DOHH2 (cell line): Measurements from ENCODE around the gene HOXB3.
A peak's percentile ranks its signal among the peaks of the same experiment; 100 is the strongest.

Experiments used
- H3F3A ChIP-seq: fragments of 200-600 bp; sonication (generic), shearing (Covaris generic); 2 replicates; pipeline ENCODE4 v1.6.0; 2016; ENCODE audit warnings: antibody characterized with exemption, mild to moderate bottlenecking; ENCODE audit not compliant: control insufficient read depth, insufficient read depth
- H3K27ac ChIP-seq: fragments of 200-600 bp; sonication (generic); 2 replicates; pipeline ENCODE4 v1.5.1; 2014; ENCODE audit warnings: low read depth, mild to moderate bottlenecking, low read length, moderate library complexity
- H3K27me3 ChIP-seq: fragments of 200-600 bp; sonication (generic); 2 replicates; pipeline ENCODE4 v1.6.1; 2014; ENCODE audit warnings: mild to moderate bottlenecking, low read length, mixed read lengths; ENCODE audit not compliant: control insufficient read depth
- H3K36me3 ChIP-seq: fragments of 200-600 bp; sonication (generic); 2 replicates; pipeline ENCODE4 v1.6.1; 2014; ENCODE audit warnings: mild to moderate bottlenecking, low read length, moderate library complexity, mixed read lengths; ENCODE audit not compliant: control insufficient read depth
- H3K4me1 ChIP-seq: fragments of 200-600 bp; sonication (generic); 2 replicates; pipeline ENCODE4 v1.6.1; 2014; ENCODE audit warnings: mild to moderate bottlenecking, low read length, mixed read lengths; ENCODE audit not compliant: control insufficient read depth
- H3K4me2 ChIP-seq: fragments of 200-600 bp; sonication (generic); 2 replicates; pipeline ENCODE4 v1.6.0; 2014; ENCODE audit warnings: mild to moderate bottlenecking, low read length, moderate library complexity
- H3K4me3 ChIP-seq: fragments of 200-600 bp; sonication (generic); 2 replicates; pipeline ENCODE4 v1.5.1; 2014; ENCODE audit warnings: mild to moderate bottlenecking, low read length, mixed read lengths
- H3K79me2 ChIP-seq: fragments of 200-600 bp; sonication (generic); 2 replicates; pipeline ENCODE4 v1.6.1; 2014; ENCODE audit warnings: mild to moderate bottlenecking, low read length, mixed read lengths; ENCODE audit not compliant: control insufficient read depth
- H3K9me2 ChIP-seq: fragments of 200-600 bp; sonication (generic); replicated peaks from 2 replicates; pipeline ENCODE4 v1.6.1; 2014; ENCODE audit warnings: mild to moderate bottlenecking, low read length, mixed read lengths; ENCODE audit not compliant: control insufficient read depth
- H3K9me3 ChIP-seq: fragments of 200-600 bp; sonication (generic); 2 replicates; pipeline ENCODE4 v1.6.1; 2014; ENCODE audit warnings: antibody characterized with exemption, low read length, mixed read lengths; ENCODE audit not compliant: control insufficient read depth, insufficient read depth
- H4K20me1 ChIP-seq: fragments of 200-600 bp; sonication (generic); 2 replicates; pipeline ENCODE4 v1.6.0; 2014; ENCODE audit warnings: low read depth, mild to moderate bottlenecking, antibody characterized with exemption, low read length, moderate library complexity; ENCODE audit not compliant: control insufficient read depth, insufficient read depth
- EZH2phosphoT487 ChIP-seq: fragments of 200-600 bp; sonication (generic); IDR thresholded peaks from 2 replicates; pipeline ENCODE4 v1.6.1; 2017; ENCODE audit warnings: borderline replicate concordance, mild to moderate bottlenecking, antibody characterized with exemption, low read length, moderate library complexity, mixed read lengths
- TF ChIP-seq, protein P1 (sequence below): fragments of 200-600 bp; sonication (generic); IDR thresholded peaks from one replicate; pipeline ENCODE4 v1.5.1; 2014; ENCODE audit warnings: antibody characterized with exemption, mild to moderate bottlenecking, low read depth, low read length; ENCODE audit not compliant: poor library complexity, severe bottlenecking

HOXB3 gene

DNA sequence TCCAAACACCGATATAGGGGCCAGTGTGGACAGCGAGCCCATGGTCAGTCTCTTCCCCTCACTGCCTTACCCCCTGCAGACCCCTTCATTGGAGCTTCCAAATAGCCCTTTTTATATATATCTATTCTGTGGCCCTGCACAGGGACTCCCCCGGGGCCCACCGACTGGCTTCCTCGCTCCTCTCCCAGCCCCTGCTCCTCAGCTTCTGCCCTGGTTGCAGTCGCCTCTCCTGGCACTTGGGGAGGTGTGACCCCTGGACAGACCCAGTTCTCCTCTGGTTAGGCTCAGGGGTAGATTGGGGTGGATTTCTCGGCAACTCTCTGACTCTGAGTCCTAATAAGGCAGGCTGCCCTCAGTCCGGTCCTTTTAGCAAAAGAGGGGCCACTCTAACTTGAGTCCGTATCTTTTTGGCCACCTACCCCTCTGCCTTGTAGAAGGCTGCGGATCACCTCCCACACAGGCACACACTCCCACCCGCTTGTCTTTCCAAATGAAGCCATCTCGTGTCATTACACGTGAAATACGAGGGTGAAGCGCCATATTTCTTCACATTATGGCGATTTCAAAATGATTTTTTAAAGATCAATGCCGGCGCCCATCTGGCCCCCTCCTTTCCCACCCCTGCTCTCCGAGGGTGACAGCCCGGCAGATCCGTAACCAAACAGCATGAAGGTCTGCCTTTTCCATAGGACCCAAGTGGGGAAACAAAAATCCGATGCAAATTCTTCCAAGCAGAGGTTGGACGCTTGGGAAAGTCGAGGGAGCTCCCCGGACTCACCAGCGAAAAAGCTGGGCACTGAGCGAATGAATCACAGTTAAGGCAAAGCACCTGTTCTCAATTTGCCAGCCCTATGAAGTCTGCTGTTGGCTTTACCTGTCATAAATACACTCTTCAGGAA lies 37.8 kb upstream of the HOXB3 start:
- Histone ChIP-seq H3K79me2 (no peaks in the 10 kb centered on the region), H3F3A (no peaks in the 10 kb centered on the region), H3K9me2 (no peaks in the 10 kb centered on the region), H3K4me3 (no peak overlapping the region), H3K27me3 (peaks cover 78% of the 10 kb centered on the region), H3K27ac (no peak overlapping the region), H3K4me2 (no peak overlapping the region), H4K20me1 (no peaks in the 10 kb centered on the region), H3K9me3 (no peaks in the 10 kb centered on the region), H3K4me1 (no peaks in the 10 kb centered on the region), H3K36me3 (no peaks in the 10 kb centered on the region)
- TF ChIP-seq EZH2phosphoT487: no peak
- TF ChIP-seq, protein P1, sequence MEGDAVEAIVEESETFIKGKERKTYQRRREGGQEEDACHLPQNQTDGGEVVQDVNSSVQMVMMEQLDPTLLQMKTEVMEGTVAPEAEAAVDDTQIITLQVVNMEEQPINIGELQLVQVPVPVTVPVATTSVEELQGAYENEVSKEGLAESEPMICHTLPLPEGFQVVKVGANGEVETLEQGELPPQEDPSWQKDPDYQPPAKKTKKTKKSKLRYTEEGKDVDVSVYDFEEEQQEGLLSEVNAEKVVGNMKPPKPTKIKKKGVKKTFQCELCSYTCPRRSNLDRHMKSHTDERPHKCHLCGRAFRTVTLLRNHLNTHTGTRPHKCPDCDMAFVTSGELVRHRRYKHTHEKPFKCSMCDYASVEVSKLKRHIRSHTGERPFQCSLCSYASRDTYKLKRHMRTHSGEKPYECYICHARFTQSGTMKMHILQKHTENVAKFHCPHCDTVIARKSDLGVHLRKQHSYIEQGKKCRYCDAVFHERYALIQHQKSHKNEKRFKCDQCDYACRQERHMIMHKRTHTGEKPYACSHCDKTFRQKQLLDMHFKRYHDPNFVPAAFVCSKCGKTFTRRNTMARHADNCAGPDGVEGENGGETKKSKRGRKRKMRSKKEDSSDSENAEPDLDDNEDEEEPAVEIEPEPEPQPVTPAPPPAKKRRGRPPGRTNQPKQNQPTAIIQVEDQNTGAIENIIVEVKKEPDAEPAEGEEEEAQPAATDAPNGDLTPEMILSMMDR: no peak

- Histone ChIP-seq H3F3A (no peaks in the 10 kb centered on the region), H3K4me1 (no peaks in the 10 kb centered on the region), H3K27me3 (peaks cover 78% of the 10 kb centered on the region), H3K9me3 (no peaks in the 10 kb centered on the region), H3K79me2 (no peaks in the 10 kb centered on the region), H3K4me2 (no peak overlapping the region), H3K36me3 (no peaks in the 10 kb centered on the region), H3K9me2 (no peaks in the 10 kb centered on the region), H3K4me3 (no peak overlapping the region), H3K27ac (no peak overlapping the region), H4K20me1 (no peaks in the 10 kb centered on the region)
- TF ChIP-seq, protein P1: no peak
- TF ChIP-seq EZH2phosphoT487: no peak
Observed at GRCh38 chr17:48627118-48627597, 37.1 kb upstream of the HOXB3 start.

GRCh38 chr17:48626245-48627117 lies 36.4 kb upstream of the HOXB3 start, which contains the start of gene HOXB9:
Gene HOXB9 (minus strand): TSS chr17:48626358. CDS start chr17:48626269, 89 bp downstream.
- Histone ChIP-seq H3K9me2 (no peaks in the 10 kb centered on the region), H3K4me3 (no peak within 1 kb of the TSS), H3K79me2 (no peaks in the 10 kb centered on the region), H3K9me3 (no peaks in the 10 kb centered on the region), H3F3A (no peaks in the 10 kb centered on the region), H3K4me1 (no peaks in the 10 kb centered on the region), H4K20me1 (no peaks in the 10 kb centered on the region), H3K27me3 (peaks cover 76% of the 10 kb centered on the region), H3K4me2 (no peak within 1 kb of the TSS), H3K36me3 (no peaks in the 10 kb centered on the region), H3K27ac (no peak within 1 kb of the TSS)
- TF ChIP-seq, protein P1: no peak
- peak; percentile 96 for TF ChIP-seq EZH2phosphoT487
